SK-N-SH treated with all-trans-retinoic acid at 6 μM for 48 hours (cell line): ENCODE results near the gene CD300A.

Experiments
- BACH2 ChIP-seq: fragments of 250-450 bp; sonication (Bioruptor Pico); IDR thresholded peaks from 2 replicates; pipeline ENCODE4 v1.9.0; 2021; ENCODE audit warnings: mild to moderate bottlenecking, borderline replicate concordance
- TCF4 ChIP-seq: fragments of 250-450 bp; sonication (Bioruptor Pico); IDR thresholded peaks from 2 replicates; pipeline ENCODE4 v1.8.0; 2021; ENCODE audit warnings: mild to moderate bottlenecking, moderate library complexity, borderline replicate concordance
- ZFP3 ChIP-seq: fragments of 250-450 bp; sonication (Bioruptor Pico); IDR thresholded peaks from 2 replicates; pipeline ENCODE4 v1.5.0; 2020; ENCODE audit warnings: mild to moderate bottlenecking, moderate library complexity
- TF ChIP-seq, protein P1 (sequence below): fragments of 250-450 bp; sonication (Bioruptor Pico); IDR thresholded peaks from 2 replicates; pipeline ENCODE4 v1.8.0; 2020; ENCODE audit warnings: mild to moderate bottlenecking, moderate library complexity, borderline replicate concordance

GRCh38 chr17:74426551-74427047 is 39.8 kb upstream of the CD300A start:
- TF ChIP-seq TCF4 (no peak), BACH2 (CRISPR knock-in tag) (no peak), ZFP3 (CRISPR knock-in tag) (no peak)
- TF ChIP-seq, protein P1, sequence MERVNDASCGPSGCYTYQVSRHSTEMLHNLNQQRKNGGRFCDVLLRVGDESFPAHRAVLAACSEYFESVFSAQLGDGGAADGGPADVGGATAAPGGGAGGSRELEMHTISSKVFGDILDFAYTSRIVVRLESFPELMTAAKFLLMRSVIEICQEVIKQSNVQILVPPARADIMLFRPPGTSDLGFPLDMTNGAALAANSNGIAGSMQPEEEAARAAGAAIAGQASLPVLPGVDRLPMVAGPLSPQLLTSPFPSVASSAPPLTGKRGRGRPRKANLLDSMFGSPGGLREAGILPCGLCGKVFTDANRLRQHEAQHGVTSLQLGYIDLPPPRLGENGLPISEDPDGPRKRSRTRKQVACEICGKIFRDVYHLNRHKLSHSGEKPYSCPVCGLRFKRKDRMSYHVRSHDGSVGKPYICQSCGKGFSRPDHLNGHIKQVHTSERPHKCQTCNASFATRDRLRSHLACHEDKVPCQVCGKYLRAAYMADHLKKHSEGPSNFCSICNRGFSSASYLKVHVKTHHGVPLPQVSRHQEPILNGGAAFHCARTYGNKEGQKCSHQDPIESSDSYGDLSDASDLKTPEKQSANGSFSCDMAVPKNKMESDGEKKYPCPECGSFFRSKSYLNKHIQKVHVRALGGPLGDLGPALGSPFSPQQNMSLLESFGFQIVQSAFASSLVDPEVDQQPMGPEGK (CRISPR knock-in tag): no peak
